ENCODE measurements around the gene RBM20.

- no peak for TF ChIP-seq CTCF (optimal IDR thresholded peaks at IDR 0.05 in 1 of 3, IDR thresholded peaks at IDR 0.05 in 1 of 3, conservative IDR thresholded peaks at IDR 0.05 in 1 of 3; ENCODE audit: extremely low read depth in 1 of 3, insufficient read depth in 2 of 3, low read length in 3 of 3)
- TF ChIP-seq EZH2 (IDR thresholded peaks at IDR 0.05; ENCODE audit: low read length): no peak
Observed at GRCh38 chr10:110803239-110803749, 159.2 kb downstream of the RBM20 start.

Data from keratinocyte (primary cell).